GM12891 (cell line): ENCODE results near the gene DCC.

Source experiments
- POLR2A ChIP-seq: IDR thresholded peaks from 2 replicates; pipeline ENCODE4 v1.6.1; 2011; ENCODE audit warnings: low read depth, low read length, control low read depth
- POLR2AphosphoS5 ChIP-seq: IDR thresholded peaks from 2 replicates; pipeline ENCODE4 v1.6.1; 2011; ENCODE audit warnings: low read depth, low read length, control low read depth
- POU2F2 ChIP-seq: IDR thresholded peaks from 2 replicates; pipeline ENCODE4 v1.6.1; 2011; ENCODE audit warnings: low read depth, mild to moderate bottlenecking, control low read depth, low read length, moderate library complexity
- SPI1 ChIP-seq: IDR thresholded peaks from 2 replicates; pipeline ENCODE4 v1.6.1; 2011; ENCODE audit warnings: low read depth, low read length, control low read depth
- TAF1 ChIP-seq: IDR thresholded peaks from 2 replicates; pipeline ENCODE4 v1.6.1; 2011; ENCODE audit warnings: low read depth, low read length, control low read depth

GRCh38 chr18:53472546-53472945, 1132.5 kb downstream of the DCC start:
- no peak for TF ChIP-seq POLR2A
- no peak for TF ChIP-seq POLR2AphosphoS5
- no peak for TF ChIP-seq TAF1
- no peak for TF ChIP-seq POU2F2
- no peak for TF ChIP-seq SPI1
